Muscle layer of colon (tissue), 2 donors: ENCODE data around the gene KCNJ10.

Experiments used
- H3K27ac ChIP-seq: one replicate; pipeline ENCODE4 v1.7.0; 2013; ENCODE audit warnings: low read depth, mild to moderate bottlenecking, low read length, moderate library complexity
- H3K27me3 ChIP-seq, 2 donors: one replicate each; pipeline ENCODE4 v1.7.0; 2013; ENCODE audit warnings: low read length in 2 of 2, mild to moderate bottlenecking in 2 of 2; ENCODE audit not compliant: insufficient read depth in 2 of 2, control insufficient read depth in 1 of 2
- H3K36me3 ChIP-seq: one replicate; pipeline ENCODE4 v1.7.0; 2013; ENCODE audit warnings: mild to moderate bottlenecking, low read length; ENCODE audit not compliant: insufficient read depth
- H3K4me1 ChIP-seq: one replicate; pipeline ENCODE4 v1.7.0; 2013; ENCODE audit warnings: mild to moderate bottlenecking, low read length; ENCODE audit not compliant: insufficient read depth
- H3K4me3 ChIP-seq, 2 donors: one replicate each; pipeline ENCODE4 v1.7.0; 2013; ENCODE audit warnings: low read length in 2 of 2, low read depth in 1 of 2, mild to moderate bottlenecking in 1 of 2, moderate library complexity in 1 of 2
- H3K9ac ChIP-seq: one replicate; pipeline ENCODE4 v1.7.0; 2013; ENCODE audit warnings: low read length
- H3K9me3 ChIP-seq: one replicate; pipeline ENCODE4 v1.7.0; 2013; ENCODE audit warnings: mild to moderate bottlenecking, low read length
- donor health status: abdominal sarcoma.
- donor health status: Adenocarcinoma of cecum.

Gene KCNJ10

DNA sequence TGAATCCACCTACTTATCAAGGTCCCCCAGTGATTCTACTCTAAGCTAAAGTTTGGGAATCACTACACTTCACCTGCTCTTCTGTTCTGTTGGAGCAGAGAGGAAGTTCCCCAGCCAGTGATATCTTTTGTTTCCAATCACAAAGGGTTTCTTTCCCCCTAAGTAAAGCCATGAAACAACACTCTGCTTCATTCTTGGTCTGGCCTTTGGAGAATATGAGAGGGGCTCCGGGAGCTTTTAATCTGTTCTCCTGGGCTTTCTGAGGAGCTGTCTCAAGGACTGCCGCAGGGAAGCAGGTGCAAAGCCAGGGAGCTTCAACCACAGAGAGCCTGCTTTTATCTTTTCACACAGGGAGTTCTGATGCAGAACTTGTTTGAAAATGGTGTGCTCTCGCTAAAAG lies 105.8 kb downstream of the KCNJ10 start:
- no peak overlapping the region for H3K9ac ChIP-seq
- no peaks in the 10 kb centered on the region for H3K36me3 ChIP-seq
- no peak overlapping the region for H3K4me3 ChIP-seq
- H3K9me3 ChIP-seq: no peaks in the 10 kb centered on the region
- H3K27ac ChIP-seq: no peak overlapping the region
- no peaks in the 10 kb centered on the region for H3K27me3 ChIP-seq
- H3K4me1 ChIP-seq: no peaks in the 10 kb centered on the region

DNA sequence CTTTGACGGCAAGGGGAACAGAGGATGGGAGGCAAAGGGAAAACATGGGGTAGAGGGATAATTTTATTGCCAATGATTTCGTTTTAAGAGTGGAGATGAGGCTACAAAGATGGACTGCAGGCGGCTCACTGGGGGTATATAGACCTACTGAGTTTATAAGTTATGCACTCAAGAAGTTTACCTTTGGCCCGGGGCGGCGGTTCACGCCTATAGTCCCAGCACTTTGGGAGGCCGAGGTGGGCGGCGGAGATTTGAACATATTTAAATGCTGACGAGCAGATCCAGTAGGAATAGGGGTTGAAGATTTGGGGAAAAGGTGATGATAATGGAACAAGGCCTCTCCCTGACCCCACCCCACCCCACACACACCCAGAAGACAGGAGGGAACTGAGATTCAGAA lies 107.8 kb downstream of the KCNJ10 start:
- Histone ChIP-seq H3K9ac (no peak overlapping the region), H3K27ac (no peak overlapping the region), H3K4me3 (no peak overlapping the region), H3K27me3 (no peaks in the 10 kb centered on the region), H3K9me3 (no peaks in the 10 kb centered on the region), H3K4me1 (peaks cover 3% of the 10 kb centered on the region), H3K36me3 (no peaks in the 10 kb centered on the region)

DNA sequence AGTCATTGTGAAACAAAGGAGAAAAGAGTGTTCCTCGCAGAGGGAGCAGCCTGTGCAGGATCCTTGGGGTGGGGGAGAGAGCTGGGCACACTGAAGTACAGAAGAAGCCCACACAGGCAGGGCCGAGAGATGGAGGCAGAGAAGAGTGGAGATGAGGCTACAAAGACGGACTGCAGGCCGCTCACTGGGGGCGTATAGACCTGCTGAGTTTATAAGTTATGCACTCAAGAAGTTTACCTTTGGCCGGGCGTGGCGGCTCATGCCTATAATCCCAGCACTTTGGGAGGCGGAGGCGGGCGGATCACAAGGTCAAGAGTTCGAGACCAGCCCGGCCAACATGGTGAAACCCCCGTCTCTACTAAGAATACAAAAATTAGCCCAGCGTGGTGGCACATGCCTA lies 108.3 kb downstream of the KCNJ10 start:
- H3K27ac ChIP-seq: no peak overlapping the region
- no peak overlapping the region for H3K4me3 ChIP-seq
- H3K27me3 ChIP-seq: no peaks in the 10 kb centered on the region
- no peaks in the 10 kb centered on the region for H3K36me3 ChIP-seq
- H3K9me3 ChIP-seq: no peaks in the 10 kb centered on the region
- peaks cover 3% of the 10 kb centered on the region for H3K4me1 ChIP-seq
- H3K9ac ChIP-seq: no peak overlapping the region

DNA sequence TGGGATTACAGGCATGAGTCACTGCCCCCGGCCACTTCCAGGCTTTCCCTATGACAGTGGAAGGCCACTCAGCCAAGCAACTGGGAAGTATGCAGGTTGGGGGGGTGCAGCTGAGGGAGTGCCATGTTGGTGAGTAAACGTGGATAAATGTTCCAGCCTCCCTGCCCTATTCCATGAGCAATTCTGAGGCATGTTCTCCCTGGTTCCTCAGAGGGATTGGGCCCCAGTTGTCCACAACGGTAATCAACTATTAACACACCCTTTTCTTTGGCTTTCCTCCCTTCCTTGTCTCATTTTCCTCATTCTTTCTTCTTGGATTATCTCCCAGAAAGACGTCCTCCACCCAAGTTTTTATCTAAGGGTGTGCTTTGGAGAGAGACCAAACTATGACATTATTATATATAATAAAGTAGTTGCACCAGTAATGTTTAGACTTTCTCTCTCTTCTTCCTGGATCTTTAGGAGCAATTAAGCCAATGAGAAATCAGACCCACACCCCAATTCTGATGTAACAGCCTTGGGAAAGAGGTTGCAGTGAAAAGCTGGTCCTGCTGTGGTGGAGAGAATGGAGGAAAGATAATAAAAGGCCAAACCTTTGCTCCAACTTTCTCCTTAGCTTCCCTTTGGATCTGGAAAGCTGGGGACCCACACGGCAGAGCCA lies 109.1 kb downstream of the KCNJ10 start:
- H3K9me3 ChIP-seq: no peaks in the 10 kb centered on the region
- no peak overlapping the region for H3K9ac ChIP-seq
- no peaks in the 10 kb centered on the region for H3K27me3 ChIP-seq
- H3K4me1 ChIP-seq: peaks cover 3% of the 10 kb centered on the region
- no peak overlapping the region for H3K4me3 ChIP-seq
- no peak overlapping the region for H3K27ac ChIP-seq
- no peaks in the 10 kb centered on the region for H3K36me3 ChIP-seq

DNA sequence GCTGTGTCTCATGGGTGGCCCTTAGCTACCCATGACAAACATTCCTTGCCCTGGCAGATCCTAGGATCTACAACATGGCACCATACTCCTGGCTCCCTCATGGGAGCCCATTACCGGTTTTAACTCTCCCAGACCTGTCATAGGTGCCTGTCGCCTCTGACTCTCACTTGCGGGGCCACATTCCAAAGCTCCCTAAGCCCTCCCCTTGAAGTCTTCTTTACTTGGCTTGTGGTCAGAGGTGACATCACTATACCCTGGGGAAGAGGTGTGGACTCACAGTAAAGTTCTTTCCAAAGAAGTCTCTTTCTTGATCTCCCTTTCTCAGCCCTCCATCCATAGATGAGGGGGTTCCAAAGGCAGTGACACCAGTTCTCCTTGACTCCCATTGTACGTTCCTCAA lies 110.5 kb downstream of the KCNJ10 start:
- H3K4me3 ChIP-seq: no peak overlapping the region
- H3K9ac ChIP-seq: no peak overlapping the region
- H3K4me1 ChIP-seq: peaks cover 3% of the 10 kb centered on the region
- no peak overlapping the region for H3K27ac ChIP-seq
- no peaks in the 10 kb centered on the region for H3K9me3 ChIP-seq
- H3K27me3 ChIP-seq: no peaks in the 10 kb centered on the region
- H3K36me3 ChIP-seq: no peaks in the 10 kb centered on the region

DNA sequence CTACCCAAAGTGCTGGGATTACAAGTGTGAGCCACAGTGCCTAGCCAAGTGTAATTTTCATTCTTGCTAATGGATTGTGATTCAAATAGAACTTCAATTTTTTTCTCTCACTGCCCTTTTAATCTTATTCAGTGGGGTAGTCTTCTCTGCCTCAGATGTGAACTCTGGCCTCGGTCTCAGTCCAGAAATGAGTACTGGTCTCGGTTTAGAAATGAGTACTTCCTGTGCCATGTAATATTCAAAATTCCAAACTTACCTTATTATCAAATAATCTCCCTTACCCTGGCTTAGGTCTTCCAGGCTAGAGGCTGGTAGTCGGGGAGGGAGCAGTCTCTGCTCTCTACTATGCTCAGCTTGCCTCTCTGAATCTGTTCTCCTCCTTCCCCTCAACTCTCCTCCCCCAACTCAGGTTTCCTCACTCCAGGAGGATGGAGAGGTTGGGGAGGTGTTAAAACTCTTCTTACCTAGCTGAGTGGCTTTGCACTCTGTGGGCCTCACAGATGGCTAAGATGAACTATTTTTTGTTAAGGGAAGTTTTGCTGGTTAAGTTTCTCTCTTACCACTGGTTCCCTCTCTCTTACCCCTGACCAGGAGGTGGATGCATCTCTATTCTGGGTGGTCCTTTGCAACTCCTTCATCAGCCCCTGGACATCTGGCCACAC lies 111.1 kb downstream of the KCNJ10 start:
- Histone ChIP-seq H3K4me3 (no peak overlapping the region), H3K27me3 (no peaks in the 10 kb centered on the region), H3K9me3 (no peaks in the 10 kb centered on the region), H3K4me1 (peaks cover 3% of the 10 kb centered on the region), H3K27ac (no peak overlapping the region), H3K9ac (no peak overlapping the region), H3K36me3 (no peaks in the 10 kb centered on the region)

DNA sequence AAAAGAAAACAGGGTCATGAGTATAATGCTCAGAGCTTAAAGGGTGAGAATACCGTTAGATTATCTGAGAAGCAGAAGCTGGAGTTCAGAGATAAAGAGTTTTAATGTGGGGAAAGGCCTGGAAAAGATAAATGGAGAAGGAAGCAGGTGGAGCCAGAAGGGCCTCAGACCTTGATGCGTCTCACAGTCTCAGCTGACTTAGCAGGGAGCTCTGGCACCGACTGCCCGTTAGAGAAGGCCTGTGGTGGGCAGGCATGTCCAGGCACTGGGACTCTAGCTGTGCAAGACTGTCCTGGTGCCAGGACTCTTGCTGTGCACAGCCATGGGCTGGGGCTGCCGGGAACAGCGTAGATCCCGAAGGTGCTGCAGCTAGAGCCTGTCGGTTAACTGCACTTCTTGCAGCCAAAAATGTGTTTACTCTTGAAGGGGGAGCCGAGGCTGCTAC lies 112.1 kb downstream of the KCNJ10 start:
- Histone ChIP-seq H3K27me3 (no peaks in the 10 kb centered on the region), H3K4me3 (no peak overlapping the region), H3K27ac (no peak overlapping the region), H3K4me1 (peaks cover 3% of the 10 kb centered on the region), H3K9ac (no peak overlapping the region), H3K9me3 (no peaks in the 10 kb centered on the region), H3K36me3 (no peaks in the 10 kb centered on the region)

DNA sequence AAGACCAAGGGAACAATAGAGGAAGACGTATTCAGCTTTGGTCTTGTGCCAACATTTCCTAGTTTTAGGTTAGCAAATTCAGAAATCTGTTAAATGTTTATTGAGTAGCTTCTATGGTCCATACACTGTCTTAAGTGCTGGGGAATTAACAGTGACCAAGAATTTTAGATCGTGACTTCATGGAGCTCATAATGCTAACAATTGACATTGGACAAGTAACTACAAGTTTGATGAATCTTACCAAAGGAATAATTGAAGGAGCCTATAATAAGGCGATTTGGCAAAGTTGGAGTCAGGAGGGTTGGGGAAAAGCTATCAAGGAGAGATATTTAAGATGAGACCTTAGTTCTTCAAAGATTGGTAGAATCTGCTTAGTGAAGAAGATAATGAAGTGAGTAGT lies 114.5 kb downstream of the KCNJ10 start:
- Histone ChIP-seq H3K9ac (no peak overlapping the region), H3K27me3 (no peaks in the 10 kb centered on the region), H3K36me3 (no peaks in the 10 kb centered on the region), H3K9me3 (no peaks in the 10 kb centered on the region), H3K4me1 (peaks cover 3% of the 10 kb centered on the region), H3K27ac (no peak overlapping the region), H3K4me3 (no peak overlapping the region)

DNA sequence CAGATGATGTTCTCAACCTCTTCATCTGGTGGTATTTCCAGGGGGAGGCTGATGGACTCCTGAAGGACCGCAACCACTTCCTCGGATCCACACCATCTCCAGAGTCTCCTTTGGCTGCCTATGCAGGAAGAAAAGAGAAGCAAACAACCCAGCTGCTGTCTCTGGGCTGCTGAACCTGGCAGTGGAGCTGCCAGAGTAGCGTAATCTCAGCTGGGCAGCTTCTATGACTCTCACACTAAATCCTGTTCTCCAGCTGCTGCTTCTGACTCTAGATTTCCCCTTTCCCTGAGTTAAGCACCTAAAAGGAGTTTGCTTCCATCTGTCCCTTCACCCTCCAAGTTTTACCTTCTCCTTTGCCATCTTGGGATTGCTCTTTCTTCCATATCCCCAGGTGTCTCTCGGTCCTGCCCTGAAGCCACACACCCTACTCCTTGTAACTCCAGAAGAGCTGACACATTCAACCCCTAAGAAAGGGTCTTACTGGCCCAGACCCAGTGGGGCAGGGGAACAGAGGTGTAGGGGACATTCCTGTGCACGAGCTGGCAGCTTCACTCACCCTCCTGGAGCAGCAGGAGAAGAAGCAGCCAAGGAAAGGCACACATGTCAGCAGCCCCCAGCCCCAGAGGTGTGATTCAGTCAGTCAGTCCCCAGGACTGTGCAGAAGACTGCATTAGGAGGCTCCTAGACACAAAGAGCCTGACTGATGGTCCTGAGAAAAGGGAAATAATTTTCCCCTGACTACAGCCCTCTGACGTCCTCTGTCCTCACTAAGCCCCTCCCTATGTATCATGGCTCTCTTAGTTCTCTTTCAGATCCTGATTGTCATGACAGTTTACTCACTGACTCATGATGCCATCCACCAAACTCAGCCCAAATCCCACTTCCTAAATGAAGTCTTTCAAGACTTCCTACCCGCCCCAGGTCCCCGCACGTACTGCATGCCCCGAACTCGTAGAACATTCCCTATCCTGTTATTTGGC lies 116.1 kb downstream of the KCNJ10 start, which contains the start of gene SLAMF9:
Gene SLAMF9 (minus strand): TSS at position 702 of the 980 bp plus-strand sequence. CDS start 100 bp downstream, at position 602.
- no peak within 1 kb of the TSS for H3K27ac ChIP-seq
- no peaks in the 10 kb centered on the region for H3K27me3 ChIP-seq
- peaks cover 11% of the 10 kb centered on the region for H3K4me1 ChIP-seq
- H3K36me3 ChIP-seq: no peaks in the 10 kb centered on the region
- H3K4me3 ChIP-seq: no peak within 1 kb of the TSS
- no peak within 1 kb of the TSS for H3K9ac ChIP-seq
- H3K9me3 ChIP-seq: no peaks in the 10 kb centered on the region

DNA sequence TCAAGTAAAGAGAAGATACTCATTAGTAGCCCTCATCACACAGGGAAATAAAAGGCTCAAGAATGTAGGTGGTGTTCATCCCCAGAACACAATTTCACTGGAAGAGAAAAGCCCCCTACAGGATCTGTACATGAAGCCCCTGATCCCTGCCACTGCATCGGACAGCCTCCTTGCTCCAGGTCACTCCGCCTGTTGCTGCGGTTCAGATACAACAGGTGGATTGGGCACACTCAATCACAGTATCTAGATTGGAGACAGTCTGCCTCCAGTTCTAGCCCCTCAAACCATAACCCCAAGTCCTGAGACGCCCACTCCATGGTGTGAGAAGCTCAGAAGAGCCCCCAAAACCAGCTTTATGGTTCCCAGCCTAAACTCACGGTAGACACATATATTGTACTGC lies 117.0 kb downstream of the KCNJ10 start:
- Histone ChIP-seq H3K27ac (no peak overlapping the region), H3K36me3 (no peaks in the 10 kb centered on the region), H3K27me3 (no peaks in the 10 kb centered on the region), H3K9me3 (no peaks in the 10 kb centered on the region), H3K9ac (no peak overlapping the region), H3K4me3 (no peak overlapping the region), H3K4me1 (peaks cover 11% of the 10 kb centered on the region)

DNA sequence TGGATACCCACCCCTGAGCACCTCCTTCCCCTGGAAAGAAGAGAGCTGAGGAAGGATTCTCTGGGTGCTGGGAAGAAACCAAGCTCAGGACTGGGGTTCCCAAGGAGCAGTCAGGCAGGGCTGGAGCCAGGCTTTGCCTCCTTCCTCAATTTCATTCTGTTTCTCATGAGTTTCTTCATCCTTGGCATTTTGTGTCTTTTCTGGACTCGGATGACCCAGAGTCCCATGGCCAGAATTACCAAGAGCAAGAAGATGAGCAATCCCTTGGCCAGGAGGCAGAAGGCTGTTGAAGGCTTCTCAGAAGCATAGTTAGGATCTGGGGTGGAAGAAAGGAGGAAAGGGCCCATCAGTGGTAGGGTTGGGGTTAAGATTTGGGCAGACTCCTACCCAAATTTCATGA lies 118.4 kb downstream of the KCNJ10 start:
- H3K9me3 ChIP-seq: no peaks in the 10 kb centered on the region
- H3K4me1 ChIP-seq: peaks cover 9% of the 10 kb centered on the region
- H3K9ac ChIP-seq: no peak overlapping the region
- H3K4me3 ChIP-seq: no peak overlapping the region
- no peaks in the 10 kb centered on the region for H3K36me3 ChIP-seq
- H3K27me3 ChIP-seq: no peaks in the 10 kb centered on the region
- H3K27ac ChIP-seq: no peak overlapping the region
